SK-MEL-5 (cell line): ENCODE results near the gene ZNF487. TPM values are rescaled to one million over a fixed set of nuclear protein-coding genes. Genes with fewer than 3 reads are reported as not detected.
A peak's percentile ranks its signal among the peaks of the same experiment; 100 is the strongest.

Source experiments
- DNase-seq: peaks from one replicate; pipeline ENCODE4 v3.0.0-alpha.2; 2016; ENCODE audit warnings: low read depth, low spot score
- in situ Hi-C: cut with HindIII; loops from 2 replicates; pipeline ENCODE4 v1.10.0; 2016; ENCODE audit warnings: low sequenced_read_pairs, high pct_unique_total_duplicates, low pct_unique_long_range_greater_than_20kb
- total RNA-seq: library from RNA; depleted of rRNA; stranded (reverse); fragments of >200 nt; shearing (Covaris generic); gene quantifications from 2 replicates; pipeline ENCODE4 v1.2.3, GENCODE V29; 2014

ZNF487 gene
- total RNA-seq, 1 experiment from 2014 or later: 2.9 TPM

DNA sequence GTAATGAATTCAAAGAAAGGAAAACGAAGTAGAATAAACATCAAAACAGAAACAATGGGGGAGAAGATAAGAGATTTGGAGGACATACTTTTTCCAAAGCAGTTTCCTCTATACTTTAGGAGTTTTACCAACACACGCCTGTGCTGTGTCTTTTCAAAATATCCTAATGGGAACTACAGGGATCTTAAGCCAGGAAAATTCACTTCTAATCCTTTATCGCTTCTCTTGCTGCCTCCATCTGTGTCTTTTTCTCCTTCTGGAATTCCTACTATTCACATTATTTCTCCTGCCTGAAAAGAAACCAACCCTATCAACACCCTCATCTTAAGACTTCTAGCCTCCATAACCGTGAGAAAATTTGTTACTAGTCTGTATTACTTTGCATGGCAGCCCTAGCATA is 34.7 kb upstream of the ZNF487 start:
- in situ Hi-C loops: no loop called here
- DNase-seq: no peak

DNA sequence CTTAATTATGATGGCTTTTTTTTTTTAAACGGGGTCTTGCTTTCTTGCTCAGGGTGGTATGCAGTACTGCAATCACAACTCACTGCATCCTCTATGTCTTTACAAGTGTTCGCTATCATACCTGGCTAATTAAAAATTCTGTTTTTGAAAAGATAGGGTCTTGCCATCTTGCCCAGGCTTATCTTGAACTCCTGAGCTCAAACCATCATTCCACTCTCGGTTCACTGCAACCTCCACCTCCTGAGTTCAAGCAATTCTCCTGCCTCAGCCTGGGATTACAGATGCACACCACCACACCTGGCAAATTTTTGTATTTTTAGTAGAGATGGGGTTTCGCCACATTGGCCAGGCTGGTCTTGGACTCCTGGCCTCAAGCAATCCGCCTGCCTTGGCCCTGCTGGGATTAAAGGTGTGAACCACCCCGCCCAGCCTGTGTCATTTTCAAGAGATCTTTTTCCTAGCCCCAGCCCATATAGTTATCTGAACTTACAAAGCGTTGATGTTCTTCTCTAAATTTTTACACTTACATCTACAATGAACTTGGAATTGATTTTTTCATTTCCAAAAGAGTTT is 33.9 kb upstream of the ZNF487 start:
- in situ Hi-C loops: no loop called here

DNA sequence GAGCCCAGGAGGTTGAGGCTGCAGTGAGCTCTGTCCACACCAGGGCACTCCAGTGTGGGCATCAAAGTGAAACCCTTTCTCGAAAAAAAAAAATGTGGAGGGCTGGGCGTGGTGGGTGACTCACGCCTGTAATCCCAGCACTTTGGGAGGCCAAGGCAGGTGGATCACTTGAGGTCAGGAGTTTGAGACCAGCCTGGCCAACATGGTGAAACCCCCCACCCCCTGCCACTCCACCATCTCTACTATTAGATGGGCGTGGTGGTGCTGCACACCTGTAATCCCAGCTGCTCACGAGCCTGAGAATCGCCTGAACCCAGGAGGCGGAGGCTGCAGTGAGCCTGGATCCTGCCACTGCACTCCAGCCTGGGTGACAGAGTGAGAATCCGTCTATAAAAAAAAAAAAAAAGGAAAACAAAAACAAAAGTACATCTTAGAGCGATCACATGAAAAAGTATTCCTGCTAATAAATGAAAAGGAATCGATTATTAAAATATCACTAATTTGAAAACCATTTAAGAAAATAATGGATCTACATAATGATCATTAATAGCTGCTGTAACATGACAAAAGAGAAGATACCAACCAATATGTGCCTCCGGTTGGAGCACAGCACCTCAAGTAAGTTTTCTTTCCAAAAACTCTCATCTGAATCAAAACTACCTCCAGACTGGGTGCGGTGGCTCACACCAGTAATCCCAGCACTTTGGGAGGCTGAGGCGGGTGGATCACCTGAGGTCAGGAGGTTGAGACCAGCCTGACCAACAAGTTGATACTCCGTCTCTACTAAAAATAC is 32.8 kb upstream of the ZNF487 start:
- in situ Hi-C loops: no loop called here
- DNase-seq: no peak

More for the DNA sequence above, 33.9 kb upstream of the ZNF487 start:
- no peak for DNase-seq

DNA sequence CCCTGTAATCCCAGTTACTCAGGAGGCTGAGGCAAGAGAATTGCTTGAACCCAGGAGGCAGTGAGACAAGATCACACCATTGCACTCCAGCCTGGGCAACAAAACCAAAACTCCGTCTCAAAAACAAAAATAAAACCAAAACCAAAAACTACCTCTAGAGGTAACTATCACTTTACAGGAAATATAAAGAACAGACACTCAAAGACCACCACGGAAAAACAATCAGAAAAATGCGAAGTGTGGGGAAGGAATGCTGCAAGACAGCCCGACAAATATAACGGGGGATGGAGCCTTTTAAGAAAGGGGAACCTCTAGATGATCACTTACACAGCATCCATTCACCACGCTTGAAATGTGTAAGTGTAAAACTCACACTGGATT is 32.2 kb upstream of the ZNF487 start:
- in situ Hi-C loops: no loop called here
- no peak for DNase-seq

DNA sequence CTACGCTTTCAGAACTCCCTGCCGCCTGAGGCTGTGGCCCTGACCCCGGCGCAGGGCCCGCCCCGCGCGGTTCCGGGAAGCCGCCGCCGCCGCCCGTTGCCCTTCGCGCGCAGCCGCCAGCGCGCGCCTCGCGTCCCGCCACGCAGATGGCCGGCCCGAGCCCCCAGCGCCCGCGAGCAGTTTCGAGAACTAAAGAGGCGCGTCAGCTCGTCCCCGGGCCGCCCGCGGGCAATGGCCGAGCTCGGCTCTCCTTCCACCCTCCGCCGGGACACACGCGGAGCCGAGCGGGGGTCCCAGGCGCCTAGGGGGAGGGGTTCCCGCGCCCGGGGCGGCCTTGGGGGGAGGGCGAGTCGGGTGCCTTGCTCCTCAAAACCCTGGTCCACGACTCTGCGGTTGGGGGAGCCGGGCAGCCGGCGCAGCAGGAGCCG is 29.7 kb upstream of the ZNF487 start:
- in situ Hi-C loops: no loop called here
- peak; percentile 32 for DNase-seq

DNA sequence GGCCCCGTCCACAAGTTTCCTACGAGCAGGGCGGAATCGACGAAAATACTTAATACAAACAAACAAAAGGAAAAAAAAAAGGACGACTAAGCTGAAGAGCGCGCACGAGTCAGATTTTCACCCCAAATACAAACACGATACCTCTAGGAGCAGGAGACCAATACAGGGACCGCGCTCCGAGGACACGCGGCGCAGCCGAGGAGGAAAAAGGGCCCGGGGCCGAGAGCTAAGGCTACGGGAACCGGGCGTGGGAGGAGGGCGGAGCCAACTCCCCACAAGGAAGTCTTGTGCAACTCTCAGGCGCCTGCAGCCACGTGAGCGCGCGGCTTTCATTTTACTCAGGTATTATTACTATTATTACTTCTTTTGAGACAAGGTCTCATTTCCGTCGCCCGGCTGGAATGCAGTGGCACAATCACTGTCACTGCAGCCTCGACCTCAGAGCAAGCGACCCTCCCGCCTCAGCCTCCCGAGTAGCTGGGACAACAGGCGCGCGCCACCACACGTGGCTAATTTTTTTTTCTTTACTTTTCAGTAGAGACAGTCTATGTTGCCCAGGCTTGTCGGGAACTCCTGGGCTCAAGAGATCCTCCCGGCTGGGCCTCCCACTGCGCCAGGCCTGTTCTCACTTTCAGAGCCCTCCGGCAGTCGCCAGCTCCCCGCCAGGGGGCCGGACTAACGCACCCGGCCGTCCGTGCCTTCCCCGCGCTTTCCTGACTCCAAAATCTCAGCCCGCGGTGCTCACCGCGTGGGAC is 29.2 kb upstream of the ZNF487 start:
- DNase-seq: peak; percentile 85
- in situ Hi-C loops: no loop called here

DNA sequence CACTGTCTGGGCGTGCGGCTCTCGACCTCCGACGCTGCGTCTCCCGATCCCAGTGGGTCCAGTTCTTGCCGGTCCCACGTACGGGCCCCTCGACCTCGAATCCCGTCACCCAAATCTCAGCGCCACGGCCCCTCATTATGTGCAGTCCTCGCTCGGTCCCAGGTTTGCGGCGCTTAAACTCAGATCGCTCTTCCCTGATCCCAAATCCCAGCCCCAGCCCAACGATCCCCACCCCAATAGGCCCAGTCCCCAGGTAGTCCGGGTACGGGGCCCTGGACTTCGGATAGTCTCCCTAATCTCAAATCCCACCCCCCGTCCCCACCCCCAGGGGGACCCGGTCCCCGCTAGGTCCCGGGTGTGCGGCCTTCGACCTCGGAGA is 28.6 kb upstream of the ZNF487 start:
- in situ Hi-C loops: no loop called here
- no peak for DNase-seq

DNA sequence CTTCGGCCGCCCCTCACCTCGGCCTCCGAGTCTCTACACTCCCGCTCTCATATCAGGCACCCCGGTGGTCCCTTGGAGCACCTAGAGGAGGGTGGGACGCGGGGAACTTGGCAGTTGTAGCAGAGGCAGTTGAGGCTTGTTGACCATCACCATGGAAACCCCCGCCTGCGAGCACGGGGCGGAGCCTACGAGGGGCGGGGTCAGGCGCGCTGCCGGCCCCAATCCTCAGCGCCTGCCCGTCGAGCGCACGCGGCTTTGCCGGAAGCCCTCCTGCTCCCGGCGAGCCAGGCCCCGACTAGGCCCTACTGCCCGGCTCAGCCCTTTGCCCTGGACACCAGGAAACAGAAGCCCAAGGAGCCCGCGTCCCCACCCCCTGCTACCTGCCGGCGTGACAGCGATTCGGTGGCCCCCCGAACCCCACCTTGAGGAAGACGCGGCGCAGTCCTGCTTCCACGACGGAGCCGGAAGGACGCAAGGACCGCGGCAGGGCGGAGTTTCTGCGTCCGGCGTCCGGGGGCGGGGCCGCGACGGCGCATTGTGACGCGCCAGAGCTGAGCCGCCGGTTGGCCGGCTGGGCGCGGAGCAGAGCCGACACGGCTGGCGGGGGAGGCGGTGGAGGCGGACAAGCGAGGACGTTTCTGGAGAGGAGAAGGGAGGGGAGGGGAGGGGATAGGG is 28.1 kb upstream of the ZNF487 start, which contains the start of gene HNRNPF:
Gene HNRNPF (minus strand): TSS at position 477 of the 675 bp plus-strand sequence. CDS start 21,302 bp downstream, outside the sequence.
- in situ Hi-C loops: no loop called here
- DNase-seq: peak; percentile 91

DNA sequence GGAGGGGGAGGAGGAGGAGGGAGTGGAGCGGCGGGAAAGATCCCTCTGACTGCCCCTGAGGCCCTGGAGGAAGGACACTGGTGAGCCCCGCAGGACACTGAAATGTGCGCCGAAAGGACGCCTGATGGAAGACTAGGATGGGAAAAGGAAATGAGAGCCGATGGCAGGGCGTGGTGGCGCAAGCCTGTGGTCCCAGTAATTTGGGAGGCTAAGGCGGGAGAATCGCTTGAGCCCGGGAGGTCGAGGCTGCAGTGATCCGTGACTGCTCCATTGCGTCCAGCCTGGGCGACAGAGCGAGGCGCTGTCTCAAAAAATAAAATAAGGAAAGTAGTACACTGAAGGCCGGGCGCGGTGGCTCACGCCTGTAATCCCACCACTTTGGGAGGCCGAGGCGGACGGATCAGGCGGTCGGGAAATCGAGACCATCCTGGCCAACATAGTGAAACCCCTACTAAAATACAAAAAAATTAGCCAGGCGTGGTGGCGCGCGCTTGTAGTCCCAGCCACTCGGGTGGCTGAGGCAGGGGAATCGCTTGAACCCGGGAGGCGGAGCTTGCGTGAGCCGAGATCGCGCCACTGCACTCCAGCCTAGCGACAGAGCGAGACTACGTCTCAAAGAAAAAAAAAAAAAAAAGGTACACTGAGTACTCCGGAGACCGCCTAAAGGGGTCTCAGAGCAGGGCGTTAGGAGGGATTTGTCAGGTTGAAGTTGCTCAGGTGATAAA is 27.4 kb upstream of the ZNF487 start:
- in situ Hi-C loops: no loop called here
- peak; percentile 22 for DNase-seq

DNA sequence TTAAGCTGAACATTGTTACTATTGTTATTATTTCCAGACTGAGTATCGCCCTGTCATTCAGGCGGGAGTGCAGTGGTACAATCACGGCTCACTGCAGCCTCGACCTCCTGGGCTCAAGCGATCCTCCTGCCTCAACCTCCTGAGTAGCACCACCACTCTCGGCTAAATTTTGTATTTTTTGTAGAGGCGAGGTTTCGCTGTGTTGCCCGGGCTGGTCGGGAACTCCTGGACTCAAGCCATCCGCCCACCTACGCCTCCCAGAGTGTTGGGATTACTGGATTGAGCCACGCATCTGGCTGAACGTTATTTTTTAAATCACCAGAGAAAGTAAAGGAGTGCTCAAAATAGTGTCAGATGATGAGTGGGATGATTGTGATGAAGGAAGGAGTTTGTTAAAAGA is 26.6 kb upstream of the ZNF487 start:
- in situ Hi-C loops: no loop called here
- DNase-seq: no peak

DNA sequence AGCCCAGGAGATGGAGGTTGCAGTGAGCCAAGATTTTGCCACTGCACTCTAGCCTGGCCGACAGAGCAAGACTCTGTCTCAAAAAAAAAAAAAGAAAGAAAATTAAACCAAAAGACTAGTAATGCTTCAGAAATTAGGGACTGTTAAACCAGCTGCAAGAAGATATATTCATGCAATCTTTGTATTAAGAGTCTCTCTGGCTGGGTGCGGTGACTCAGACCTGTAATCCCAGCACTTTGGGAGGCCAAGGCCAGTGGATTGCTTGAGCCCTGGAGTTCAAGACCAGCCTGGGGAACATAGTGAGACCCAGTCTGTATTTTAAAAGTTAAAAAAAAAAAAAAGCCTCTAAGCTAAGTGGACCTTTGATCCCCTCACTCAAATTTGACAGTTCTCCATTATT is 25.4 kb upstream of the ZNF487 start:
- in situ Hi-C loops: no loop called here
- no peak for DNase-seq

DNA sequence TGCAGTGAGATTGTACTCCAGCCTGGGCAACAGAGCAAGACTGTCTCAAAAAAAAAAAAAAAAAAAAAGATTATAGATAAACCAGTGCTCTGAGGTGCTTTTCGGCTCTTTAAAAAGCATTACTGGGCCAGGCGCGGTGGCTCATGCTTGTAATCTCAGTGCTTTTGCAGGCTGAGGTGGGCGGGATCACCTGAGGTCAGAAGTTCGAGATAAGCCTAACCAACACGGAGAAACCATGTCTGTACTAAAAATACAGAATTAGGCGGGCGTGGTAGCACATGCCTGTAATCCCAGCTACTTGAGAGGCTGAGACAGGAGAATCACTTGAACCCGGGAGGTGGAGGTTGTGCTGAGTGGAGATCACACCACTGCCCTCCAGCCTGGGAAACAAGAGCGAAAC is 21.4 kb upstream of the ZNF487 start:
- no peak for DNase-seq
- in situ Hi-C loops: no loop called here

DNA sequence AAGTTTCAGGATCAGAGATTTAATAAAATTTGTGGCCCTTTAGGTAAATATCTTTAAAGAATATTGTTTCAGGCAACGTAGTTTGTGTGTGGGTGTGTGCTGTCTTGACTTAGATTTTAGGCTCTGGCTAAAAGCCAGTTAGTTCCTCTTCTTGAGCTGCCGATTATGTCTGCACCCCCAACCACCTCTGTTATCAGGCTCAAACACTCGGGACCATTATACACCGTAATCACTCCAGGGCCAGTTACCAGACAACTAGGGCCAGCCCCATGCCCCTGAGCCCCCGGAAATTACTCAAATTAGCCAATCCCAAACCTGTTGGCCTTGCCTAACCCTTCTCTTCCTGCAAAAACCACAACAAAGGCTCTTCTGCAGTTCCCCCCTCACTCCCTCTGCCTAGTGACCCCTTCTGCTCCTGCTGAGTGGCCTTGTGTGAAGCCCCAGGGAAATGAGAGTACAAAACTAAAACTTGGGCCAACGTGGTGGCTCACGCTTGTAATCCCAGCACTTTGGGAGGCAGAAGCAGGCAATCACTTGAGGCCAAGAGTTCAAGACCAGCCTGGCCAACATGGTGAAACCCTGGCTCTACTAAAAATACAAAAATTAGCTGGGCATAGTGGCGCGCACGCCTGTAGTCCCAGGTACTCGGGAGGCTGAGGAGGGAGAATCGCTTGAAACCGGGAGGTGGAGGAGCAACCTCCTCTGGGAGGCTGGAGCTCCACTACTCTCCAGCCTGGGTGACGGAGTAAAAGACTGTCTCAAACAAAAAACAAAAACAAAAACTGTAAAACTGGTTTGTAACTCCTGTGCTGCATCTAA is 18.8 kb upstream of the ZNF487 start:
- in situ Hi-C loops: no loop called here
- no peak for DNase-seq

DNA sequence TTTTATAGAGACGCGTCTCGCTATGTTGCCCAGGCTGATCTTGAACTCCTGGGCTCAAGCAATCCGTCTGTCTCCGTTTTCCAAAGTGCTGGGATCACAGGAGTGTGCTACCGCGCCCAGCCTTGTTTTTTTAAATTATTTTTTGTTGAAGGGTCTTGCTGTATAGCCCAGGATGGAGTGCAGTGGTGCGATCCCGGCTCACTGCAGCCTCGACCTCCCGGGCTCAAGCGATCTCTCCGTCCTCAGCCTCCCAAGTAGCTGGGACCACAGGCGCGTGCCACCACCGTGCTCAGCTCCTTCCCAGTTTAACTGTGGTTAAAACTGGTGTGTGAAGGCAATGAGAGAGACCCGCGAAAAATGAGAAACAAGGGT is 16.9 kb upstream of the ZNF487 start:
- no peak for DNase-seq
- in situ Hi-C loops: no loop called here

DNA sequence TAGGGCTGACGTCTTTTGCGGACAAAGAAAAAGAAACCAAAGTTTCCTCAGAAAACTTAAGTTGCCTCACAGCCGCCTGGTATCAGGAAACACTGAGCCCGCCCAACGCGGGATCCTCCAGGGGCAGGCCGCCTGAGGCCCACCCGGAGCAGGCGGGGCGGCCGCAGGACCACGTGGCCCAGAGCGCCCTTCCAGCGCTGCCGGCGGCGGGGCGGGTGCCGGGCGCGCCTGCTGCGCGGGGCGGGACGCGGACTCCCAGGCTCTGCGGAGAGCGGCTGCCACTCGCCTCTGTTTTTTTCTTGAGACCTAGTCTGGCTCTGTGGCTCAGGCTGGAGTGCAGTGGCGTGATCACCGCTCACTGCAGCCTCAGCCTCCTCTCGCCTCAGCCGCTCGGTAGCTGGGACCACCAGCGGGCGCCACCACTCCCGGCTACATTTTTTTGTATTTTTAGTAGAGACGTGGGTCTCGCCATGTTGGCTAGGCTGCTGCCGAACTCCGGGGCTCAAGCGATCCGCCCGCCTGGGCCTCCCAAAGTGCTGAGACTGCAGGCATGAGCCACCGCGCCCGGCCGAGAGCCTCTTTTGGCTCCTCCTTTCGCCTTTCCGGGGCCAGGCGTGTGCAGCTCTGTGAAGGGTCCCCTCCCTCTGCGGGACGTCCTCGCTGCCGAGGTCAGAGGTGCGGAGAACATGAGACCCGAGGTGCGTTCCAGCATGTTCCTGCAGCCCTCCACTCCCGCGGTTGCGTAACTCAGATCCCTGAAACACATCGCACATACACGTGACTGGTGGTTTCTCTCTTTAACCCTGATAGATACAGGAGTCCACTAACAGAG is 16.3 kb upstream of the ZNF487 start:
- peak; percentile 32 for DNase-seq
- in situ Hi-C loops: no loop called here

DNA sequence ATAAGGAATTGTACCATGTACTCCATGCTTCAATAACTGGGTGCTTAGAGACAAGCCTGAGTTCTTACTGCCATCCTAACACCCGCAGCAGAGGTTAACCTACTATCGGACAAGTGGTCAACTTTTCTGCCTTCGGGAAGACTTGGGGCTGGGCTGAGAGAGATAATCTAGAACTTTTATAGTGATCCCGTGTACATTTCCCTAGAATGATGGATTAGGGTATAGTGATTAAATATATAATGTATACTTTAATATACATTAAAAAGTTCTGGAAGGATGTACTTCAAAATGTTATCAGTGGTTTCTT is 15.8 kb upstream of the ZNF487 start:
- DNase-seq: no peak
- in situ Hi-C loops: no loop called here
